ENCODE measurements around the gene PODNL1. TPM values are rescaled to one million over a fixed set of nuclear protein-coding genes. Genes with fewer than 3 reads are reported as not detected.

PODNL1 gene
- total and polyA plus RNA-seq, 2 of the 8 experiments (the other 6 are each of a cell fraction or from before 2014, with no cell fraction given): 1.0 to 1.5 TPM

GRCh38 chr19:13923194-13923987 is 14.8 kb downstream of the PODNL1 start:
- H3K23ac ChIP-seq (ENCODE audit: insufficient read length): no peak overlapping the region
- H2BK12ac ChIP-seq (ENCODE audit: low read depth, low read length): no peak overlapping the region
- peaks cover 9 to 54% (median 41%) of the 10 kb centered on the region in 4 experiments for H3K36me3 ChIP-seq (ENCODE audit: control insufficient read depth in 2 of 4, insufficient read depth in 4 of 4, low read length in 3 of 4)
- no peak overlapping the region for H2BK15ac ChIP-seq (ENCODE audit: low read length)
- H2BK120ac ChIP-seq (replicated peaks; ENCODE audit: low read depth, low read length): no peak overlapping the region
- TF ChIP-seq PHF8 (conservative IDR thresholded peaks at IDR 0.05; ENCODE audit: low read depth, low read length) (no peak), CHD1 (IDR thresholded peaks at IDR 0.05; ENCODE audit: low read depth, low read length) (no peak), ATF3 (IDR thresholded peaks at IDR 0.05; ENCODE audit: insufficient read depth, low read depth, low read length) (no peak)
- no peaks in the 10 kb centered on the region for H3K79me2 ChIP-seq (ENCODE audit: control insufficient read depth in 1 of 2, insufficient read depth in 2 of 2, low read length in 2 of 2)
- H3K9me3 ChIP-seq (ENCODE audit: insufficient read depth in 2 of 2, low read depth in 1 of 2, low read length in 1 of 2): peaks cover 9 to 10% of the 10 kb centered on the region in 2 experiments
- no peak overlapping the region for H3K9ac ChIP-seq (replicated peaks in 1 of 4; ENCODE audit: extremely low read depth in 1 of 4, low read depth in 3 of 4, low read length in 3 of 4)
- FAIRE-seq (no peak), DNase-seq (ENCODE audit: low read depth in 1 of 2, low spot score in 2 of 2) (no peak)
- H3K4ac ChIP-seq (replicated peaks; ENCODE audit: insufficient read length, low read depth, low read length): no peak overlapping the region
- no peak overlapping the region for H2AK5ac ChIP-seq (ENCODE audit: low read depth, low read length)
- 92% methylated on average over 27 of the region's 28 CpGs; no CpG with 5 or more reads in 1 of the 2 experiments for WGBS, 2 experiments (ENCODE audit: extremely low coverage in 1 of 2, insufficient coverage in 1 of 2, insufficient read length in 1 of 2, insufficient replicate concordance in 2 of 2, low coverage in 1 of 2, low lambda C conversion rate in 2 of 2, missing lambda C conversion rate in 1 of 2)
- no peak overlapping the region for H3K14ac ChIP-seq (ENCODE audit: insufficient read length)
- no peak overlapping the region for H3K4me3 ChIP-seq (ENCODE audit: extremely low read depth in 1 of 4, insufficient read depth in 2 of 4, low read depth in 3 of 4, low read length in 4 of 4)
- no peak overlapping the region for H3K4me2 ChIP-seq (ENCODE audit: insufficient read depth in 1 of 2, low read depth in 2 of 2, low read length in 2 of 2)
- ChIA-PET POLR2A (ENCODE audit: partially characterized antibody) (interaction anchor here (0.6 to 3.7 kb wide), 4 partner anchors 10 to 96 kb away, joined by 3 to 9 read pairs (median 4); partner anchors contain the start of gene PODNL1), CTCF (ENCODE audit: partially characterized antibody) (interaction anchor here (1.2 to 1.5 kb wide), 3 partner anchors 12 to 136 kb away, joined by 3 to 7 read pairs (median 4); no protein-coding TSS in a partner anchor)
- no peaks in the 10 kb centered on the region for H3K4me1 ChIP-seq (replicated peaks in 1 of 4; ENCODE audit: control insufficient read depth in 3 of 4, insufficient read depth in 4 of 4, low read length in 3 of 4)
- H2AFZ ChIP-seq (ENCODE audit: low read length): no peak overlapping the region
- no peaks in the 10 kb centered on the region for H4K20me1 ChIP-seq (replicated peaks in 1 of 2; ENCODE audit: control insufficient read depth in 1 of 2, insufficient read depth in 2 of 2, low read length in 2 of 2)
- H3K27ac ChIP-seq (ENCODE audit: low read depth, low read length): no peak overlapping the region
- H3K79me1 ChIP-seq (ENCODE audit: low read depth, low read length): no peaks in the 10 kb centered on the region
- no peak overlapping the region for H2BK20ac ChIP-seq (ENCODE audit: low read length)
- no peak overlapping the region for H4K91ac ChIP-seq (replicated peaks; ENCODE audit: insufficient read length, low read length)
- no peak overlapping the region for H3K18ac ChIP-seq (ENCODE audit: extremely low read depth, low read length)
- H3K27me3 ChIP-seq (replicated peaks in 1 of 4; ENCODE audit: control insufficient read depth in 3 of 4, extremely low read depth in 1 of 4, insufficient read depth in 3 of 4, low read length in 3 of 4): no peaks in the 10 kb centered on the region
- H3K23me2 ChIP-seq (ENCODE audit: low read depth, low read length): no peaks in the 10 kb centered on the region
- H2BK5ac ChIP-seq (ENCODE audit: low read depth, low read length): no peak overlapping the region
- H4K5ac ChIP-seq (ENCODE audit: insufficient read length, low read depth, low read length): no peak overlapping the region
- no peak overlapping the region for H4K8ac ChIP-seq (ENCODE audit: extremely low read depth, insufficient read depth, low read length)
- H3K56ac ChIP-seq (replicated peaks; ENCODE audit: insufficient read length, low read depth, low read length): no peak overlapping the region

Data from H1 (cell line).